GM21619 (cell line): Measurements from ENCODE around the gene LMNTD2.

ENCODE experiments used
- ATAC-seq: cut with Tn5 transposase; IDR thresholded peaks from one replicate; pipeline ENCODE4 v1.9.1; 2021; ENCODE audit not compliant: unreplicated experiment

The LMNTD2 gene

GRCh38 chr11:554428-555226, 5.9 kb downstream of the LMNTD2 start:
- peak; percentile 47 for ATAC-seq

- ATAC-seq = no peak
Observed at GRCh38 chr11:553988-554340, 6.6 kb downstream of the LMNTD2 start.

DNA sequence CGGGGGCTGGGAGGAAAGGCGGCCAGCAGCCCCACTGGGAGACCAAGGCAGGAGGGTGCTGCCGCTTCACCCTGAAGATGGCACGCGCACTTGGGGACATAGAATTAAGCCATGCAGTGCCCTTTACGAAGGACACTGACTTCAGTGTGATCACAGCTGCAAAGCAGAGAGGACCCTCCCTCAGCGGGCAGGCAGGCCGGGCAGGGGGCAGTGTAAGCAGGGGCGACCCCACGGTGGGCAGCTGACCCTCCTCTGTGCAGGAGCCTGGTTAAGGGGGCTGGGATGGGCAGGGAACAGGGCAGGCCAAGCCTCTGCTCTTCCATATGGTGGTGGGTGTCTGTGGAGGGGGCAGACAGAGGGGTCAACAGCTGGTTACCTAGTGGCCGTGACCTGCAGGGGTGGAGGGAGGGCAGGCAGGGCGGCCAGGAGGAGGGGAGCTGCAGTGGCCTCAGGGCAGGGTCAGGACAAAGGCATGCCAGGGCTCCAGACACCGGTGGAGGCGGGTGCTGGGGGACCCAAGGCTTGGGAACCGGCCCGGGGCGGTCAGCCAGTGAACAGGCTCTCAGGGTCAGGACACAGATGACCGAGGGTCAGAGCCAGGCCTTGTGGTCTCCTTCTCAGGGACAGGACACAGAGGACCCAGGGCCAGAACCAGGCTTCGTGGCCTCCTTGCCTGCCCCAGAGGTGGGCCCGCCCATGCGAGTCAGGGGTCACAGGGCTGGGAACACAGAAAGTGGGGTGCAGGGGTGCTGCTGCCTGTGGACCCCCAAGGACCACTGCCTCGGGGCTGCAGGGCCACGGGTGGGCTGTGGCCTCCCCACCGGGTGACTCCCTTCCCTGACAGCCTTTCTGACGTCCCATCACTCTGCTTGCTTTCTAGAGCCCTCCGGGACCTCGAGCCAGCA, 7.2 kb downstream of the LMNTD2 start:
- no peak for ATAC-seq

DNA sequence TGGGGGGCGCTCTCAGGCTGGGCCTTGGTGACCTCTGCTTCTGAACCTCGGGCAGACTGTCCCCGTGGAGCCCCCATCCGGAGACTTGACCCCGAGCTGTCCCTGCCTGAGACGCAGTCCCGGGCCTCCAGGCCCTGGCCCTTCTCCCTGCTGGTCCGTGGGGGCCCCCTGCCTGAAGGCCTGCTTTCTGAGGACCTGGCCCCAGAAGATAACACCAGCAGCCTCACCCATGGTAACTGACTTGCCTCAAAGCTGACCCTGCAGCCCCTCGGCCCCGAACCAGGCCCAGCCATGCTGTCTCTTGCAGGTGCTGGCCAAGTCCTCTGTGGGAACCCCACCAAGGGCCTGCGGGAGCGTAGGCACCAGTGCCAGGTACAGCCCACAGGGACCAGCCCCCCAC, 8.9 kb downstream of the LMNTD2 start:
- no peak for ATAC-seq

GRCh38 chr11:551131-551530, 9.4 kb downstream of the LMNTD2 start:
- ATAC-seq = no peak

DNA sequence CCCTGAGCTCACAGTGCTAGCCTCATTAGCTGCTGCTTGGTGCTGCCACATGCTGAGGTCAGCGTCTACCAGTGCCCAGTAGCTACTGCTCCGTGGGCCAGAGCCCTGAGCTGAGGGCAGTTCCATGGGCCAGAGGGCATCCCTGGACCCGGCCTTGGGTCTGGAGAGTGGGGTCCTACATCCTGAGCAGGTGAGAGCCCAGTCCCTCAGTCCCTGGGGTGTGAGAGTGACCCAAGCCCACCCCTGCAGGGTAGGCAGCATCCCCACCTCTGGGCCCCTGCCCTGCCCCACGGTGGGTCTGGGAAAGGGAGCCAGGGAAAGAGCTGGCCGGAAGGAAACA, 9.8 kb downstream of the LMNTD2 start:
- no peak for ATAC-seq

DNA sequence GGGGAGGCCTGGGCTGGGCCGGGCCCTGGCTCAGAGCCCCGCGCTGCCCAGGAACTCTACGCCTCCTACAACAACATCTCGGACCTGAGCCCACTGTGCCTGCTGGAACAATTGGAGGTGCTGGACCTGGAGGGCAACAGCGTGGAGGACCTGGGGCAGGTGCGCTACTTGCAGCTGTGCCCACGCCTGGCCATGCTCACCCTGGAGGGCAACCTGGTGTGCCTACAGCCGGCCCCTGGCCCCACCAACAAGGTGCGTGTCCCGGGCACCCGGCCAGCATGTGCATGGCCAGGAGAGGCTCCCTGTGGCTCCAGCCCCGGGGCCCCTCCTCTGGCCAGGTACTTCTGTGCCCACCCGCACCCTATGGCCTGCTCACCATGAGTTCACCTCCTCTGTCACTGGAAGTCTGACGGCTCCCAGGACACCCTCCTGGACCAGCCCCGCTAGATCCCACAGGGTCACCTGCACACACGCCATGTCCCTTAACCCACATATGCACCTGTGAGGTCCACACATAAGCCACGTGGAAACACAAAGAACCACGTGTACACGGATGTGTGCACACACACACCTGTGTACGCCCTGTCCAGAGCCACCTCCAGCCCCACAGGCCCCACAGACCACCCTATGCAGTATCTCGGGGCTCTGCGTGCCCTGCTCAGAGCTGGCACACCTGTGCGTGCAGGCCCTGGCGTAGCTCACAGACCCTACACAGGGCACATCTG, 10.4 kb downstream of the LMNTD2 start:
- ATAC-seq = no peak

DNA sequence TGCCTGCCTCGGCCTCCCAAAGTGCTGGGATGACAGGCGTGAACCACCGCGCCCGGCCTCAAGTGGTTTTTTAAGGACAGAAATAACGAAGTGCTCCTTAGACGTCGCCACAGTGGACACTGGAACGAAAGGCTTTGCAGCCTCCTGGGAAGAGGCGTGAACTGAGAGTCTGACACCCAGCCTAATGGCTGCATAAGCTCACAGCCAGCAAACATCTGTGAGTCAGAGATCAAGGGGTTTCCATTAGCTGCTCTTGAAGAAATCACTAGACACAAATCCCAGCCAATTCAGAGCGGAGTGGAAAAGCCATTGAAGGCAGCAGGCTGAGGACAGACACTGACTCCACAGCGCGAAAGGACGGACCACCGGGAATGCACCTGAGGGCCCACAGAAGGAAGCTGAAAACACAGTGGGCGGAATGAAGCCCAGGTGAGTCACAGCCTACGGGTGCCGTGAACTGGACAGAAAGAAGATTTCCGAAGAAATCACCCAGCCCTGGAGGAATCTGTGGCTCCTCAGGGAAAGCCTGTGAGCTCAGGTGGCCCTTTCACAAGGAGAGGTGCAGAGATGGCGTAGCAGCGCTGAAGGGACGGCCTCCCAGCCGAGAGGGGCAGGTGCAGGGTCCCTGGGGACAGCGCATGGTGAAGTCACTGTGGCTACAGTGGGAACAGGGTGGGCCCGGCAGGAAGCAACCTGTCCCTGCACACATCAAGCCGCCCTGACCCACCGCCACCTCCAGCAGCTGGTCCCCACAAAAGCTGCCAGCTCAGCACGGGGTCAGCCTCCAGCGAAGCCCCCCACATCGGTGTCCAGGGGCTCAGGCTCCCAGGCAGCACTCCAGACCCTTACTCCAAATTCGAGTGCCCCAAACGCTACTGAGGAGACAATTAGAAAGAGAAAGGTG, 11.6 kb downstream of the LMNTD2 start:
- no peak for ATAC-seq

DNA sequence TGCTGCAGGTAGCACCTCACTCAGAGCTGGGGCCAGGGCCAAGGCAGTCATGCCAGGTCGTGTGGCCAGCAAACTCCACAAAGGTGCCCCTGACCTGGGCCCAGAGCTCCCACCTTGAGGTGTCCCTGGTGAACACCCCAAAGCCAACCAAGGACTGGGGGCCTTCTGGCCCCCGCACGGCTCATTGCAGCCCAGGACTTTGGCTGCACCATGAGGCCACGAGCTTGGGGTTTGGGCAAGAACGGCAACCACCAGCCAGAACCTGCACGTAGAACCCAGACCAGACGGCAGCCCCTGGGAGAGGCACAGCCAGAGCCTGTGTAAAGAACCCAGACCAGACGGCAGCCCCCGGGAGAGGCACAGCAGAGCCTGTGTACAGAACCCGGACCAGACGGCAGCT, 15.4 kb downstream of the LMNTD2 start:
- ATAC-seq = no peak

- ATAC-seq = no peak
Observed at GRCh38 chr11:544817-545166, 15.7 kb downstream of the LMNTD2 start.

DNA sequence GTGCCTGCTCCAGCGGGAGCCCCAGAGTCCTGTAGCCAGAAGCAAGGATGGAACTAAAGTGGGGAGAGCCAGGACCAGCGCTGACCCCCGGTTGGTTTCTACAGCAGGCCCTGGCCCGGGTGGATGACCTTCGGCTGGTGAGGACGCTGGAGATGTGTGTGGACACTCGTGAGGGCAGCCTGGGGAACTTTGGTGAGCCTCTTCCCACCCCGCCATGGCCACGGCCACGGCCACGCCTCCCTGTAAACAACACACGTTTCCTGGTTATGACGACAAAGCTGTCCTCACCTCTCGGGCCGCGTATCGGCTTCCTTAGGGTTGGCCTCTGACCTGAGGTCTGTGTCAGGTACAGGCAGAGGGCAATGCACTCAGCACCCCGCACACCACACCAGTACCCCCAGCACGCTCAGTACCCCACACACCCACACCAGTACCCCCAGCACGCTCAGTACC, 19.1 kb downstream of the LMNTD2 start:
- no peak for ATAC-seq

DNA sequence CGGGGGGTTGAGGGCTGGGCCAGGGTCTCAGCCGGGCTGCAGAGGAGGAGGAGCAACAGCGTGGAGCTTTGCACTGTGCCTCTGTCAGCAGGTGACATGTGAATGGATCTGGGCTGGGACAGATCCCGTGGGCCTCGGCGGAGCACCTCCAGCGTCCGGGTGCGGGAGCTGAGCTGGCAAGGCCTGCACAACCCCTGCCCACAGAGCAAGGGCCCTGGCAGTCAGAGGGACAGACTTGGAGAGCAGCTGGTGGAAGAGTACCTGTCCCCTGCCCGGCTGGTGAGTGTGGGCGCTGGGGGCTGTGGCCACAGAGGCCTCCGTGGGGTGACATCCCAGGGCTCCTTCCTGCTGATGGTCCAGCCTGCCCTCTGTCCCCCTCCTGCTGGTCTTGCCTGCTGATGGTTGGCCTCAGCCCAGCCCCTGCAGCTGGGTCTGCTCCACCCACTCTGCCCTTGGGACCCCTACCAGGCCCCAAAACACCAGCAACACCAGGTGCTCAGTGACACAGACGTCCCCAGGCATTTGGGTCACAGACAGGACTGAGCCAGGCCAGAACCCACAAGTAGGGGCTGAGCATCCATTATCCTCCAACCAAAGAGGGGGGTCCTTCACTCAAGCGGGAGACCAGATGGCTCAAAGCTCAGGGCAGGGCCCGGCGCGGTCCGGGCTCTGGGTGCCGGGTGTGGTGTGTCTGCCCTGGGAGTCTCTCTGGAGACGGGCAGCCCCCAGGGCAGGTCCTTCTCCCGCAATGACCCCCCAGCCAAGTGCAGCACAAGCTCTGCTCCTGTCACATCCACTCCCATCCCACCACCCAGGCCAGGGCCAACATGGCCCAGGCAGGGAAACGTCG, 19.7 kb downstream of the LMNTD2 start:
- no peak for ATAC-seq

- ATAC-seq = no peak
Observed at GRCh38 chr11:539971-540481, 20.5 kb downstream of the LMNTD2 start.

DNA sequence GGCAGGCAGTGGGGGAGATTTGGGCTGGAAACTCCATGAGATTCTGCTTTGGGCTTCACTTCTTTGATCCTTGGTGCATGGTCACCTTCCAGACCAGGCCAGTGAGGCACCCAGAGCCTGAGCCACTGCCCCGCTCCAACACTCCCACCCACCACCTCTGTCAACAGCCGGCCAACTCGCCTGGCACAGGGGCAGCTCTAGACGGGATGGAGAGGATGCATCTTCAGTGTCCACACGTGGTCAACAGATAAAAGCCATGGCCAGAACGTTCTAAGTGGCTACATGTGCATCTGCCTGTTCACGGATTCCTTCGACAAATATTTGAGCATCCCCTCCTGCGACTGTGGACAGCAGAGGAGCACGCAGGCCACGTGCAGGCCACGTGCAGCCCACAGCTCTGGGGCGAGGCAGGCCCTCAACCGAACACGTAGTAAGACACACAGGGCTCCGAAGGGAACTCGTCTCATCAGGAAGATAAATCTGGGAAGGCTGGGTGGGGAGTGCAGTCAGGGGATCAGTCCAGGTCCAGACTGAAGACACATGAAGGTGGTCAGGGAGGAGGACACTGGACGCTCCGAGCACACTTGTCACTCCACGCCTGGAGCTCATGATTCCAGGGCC, 22.0 kb downstream of the LMNTD2 start:
- ATAC-seq = no peak

- ATAC-seq = no peak
Observed at GRCh38 chr11:537622-538430, 22.7 kb downstream of the LMNTD2 start.

DNA sequence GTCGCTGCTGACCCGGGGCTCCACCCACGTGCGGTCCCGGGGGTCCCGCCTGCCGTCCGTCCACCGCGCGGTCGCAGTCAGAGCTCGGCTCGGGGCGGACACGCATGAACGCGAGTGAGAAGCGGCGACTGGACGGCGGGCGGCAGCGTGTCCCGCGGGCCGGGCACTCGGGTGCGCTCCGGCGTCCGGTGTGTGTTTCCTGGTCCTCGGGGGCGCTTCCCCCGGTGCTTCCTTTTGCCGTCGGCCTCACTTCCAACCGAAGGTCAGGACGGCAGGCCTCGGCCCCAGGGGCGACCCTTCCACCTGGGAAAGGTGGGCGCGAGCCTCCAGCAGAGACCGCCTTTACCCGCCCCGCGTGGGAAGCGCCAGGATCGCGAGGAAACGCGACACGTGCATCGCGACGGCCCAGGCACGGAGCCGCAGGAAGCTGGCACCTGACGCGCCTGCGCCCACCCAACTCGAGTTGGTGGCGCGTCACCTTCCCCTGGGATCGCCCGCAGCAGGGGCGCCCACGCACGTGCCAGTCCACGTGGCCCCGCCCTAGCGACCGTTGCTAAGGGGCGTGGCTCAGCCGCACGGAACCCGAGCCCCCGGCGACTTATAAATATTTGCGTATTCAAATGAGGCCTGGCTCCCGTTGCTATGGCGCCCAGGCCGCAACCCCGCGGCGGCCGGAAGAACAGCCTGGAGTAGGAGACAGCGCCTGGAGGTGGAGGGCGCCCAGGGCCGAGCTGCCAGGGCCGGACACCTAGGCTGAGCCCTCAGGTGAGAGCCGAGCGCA, 23.5 kb downstream of the LMNTD2 start, which contains the start of gene LRRC56:
LRRC56 (plus strand) TSS at position 687 of the 781 bp plus-strand sequence. CDS start 3,158 bp downstream, outside the sequence.
- ATAC-seq = peak; percentile 50
